ENCODE data around the gene ZBTB6. TPM values are rescaled to one million over a fixed set of nuclear protein-coding genes. Genes with fewer than 3 reads are reported as not detected.
A peak's percentile ranks its signal among the peaks of the same experiment; 100 is the strongest.

The ZBTB6 gene
- total and polyA plus RNA-seq, 2 of the 13 experiments (the other 11 are each of a cell fraction or from before 2014, with no cell fraction given): 3.7 to 7.1 TPM

DNA sequence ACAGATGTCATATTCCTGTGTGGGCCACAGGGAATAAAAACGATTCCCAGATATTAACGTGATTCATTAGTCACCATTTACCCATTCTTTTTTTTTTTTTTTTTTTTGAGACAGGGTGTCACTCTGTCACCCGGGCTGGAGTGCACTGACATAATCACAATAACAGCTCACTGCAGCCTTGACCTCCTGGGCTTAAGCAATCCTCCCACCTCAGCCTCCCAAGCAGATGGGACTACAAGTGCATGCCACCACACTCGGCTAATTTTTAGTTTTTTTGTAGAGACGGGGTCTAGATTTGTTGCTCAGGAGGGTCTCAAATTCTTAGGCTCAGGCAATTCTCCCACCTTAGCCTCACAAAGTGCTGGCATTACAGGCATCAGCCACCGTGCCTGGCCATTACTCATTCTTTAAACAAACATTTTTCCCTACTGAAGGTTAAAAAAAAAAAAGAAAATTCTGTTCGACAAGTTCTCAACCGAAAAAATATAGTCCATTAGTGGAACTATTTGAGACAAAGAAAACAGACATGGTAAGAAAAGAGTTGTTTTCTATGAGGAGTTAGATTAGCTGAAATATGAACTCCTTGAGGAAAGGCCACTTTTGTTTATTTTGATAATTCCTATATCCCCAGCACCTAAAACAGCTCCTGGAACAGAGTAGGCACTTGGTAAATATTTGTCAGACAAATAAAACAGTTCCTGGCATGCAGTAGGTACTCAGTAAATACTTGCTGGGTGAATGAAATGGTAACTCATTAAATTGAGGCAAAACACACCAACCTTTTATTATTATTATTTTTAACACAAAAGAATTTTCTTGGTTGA is 52.6 kb downstream of the ZBTB6 start:
- no peak overlapping the region for H2AFZ ChIP-seq (ENCODE audit: low read length)
- POLR2A ChIA-PET: no interaction called here
- H3K27ac ChIP-seq (ENCODE audit: extremely low read length, insufficient read depth, low read length): no peak overlapping the region
- no TSS peak for BruUV-seq (replicated peaks)
- no peaks in the 10 kb centered on the region for H3K9me3 ChIP-seq (ENCODE audit: low read length)
- ATAC-seq (peak; percentile 29; the same call in 1 of the 3 replicates), DNase-seq (ENCODE audit: low spot score) (peak; percentile 15), FAIRE-seq (no peak)
- H4K20me1 ChIP-seq (ENCODE audit: insufficient read depth, low read length): 0 out of 2 replicates have a peak, but pooled peaks cover 4% of the 10 kb centered on the region
- no peaks in the 10 kb centered on the region for H3K27me3 ChIP-seq (ENCODE audit: control insufficient read depth in 1 of 2, insufficient read depth in 2 of 2, low read length in 2 of 2)
- H3K9ac ChIP-seq (ENCODE audit: insufficient read depth, low read depth, low read length): no peak overlapping the region
- in situ Hi-C loops (cut with HindIII; ENCODE audit: extremely low pct_ligation_motif_present, low pct_unique_long_range_greater_than_20kb): no loop called here
- CTCF ChIA-PET (ENCODE audit: low intra/inter-chr PET ratio, low total read pairs): no interaction called here
- WGBS (ENCODE audit: low lambda C conversion rate): 75% methylated on average over 8 of the region's 8 CpGs
- H3K4me1 ChIP-seq (ENCODE audit: insufficient read depth, low read length): peaks cover 15% of the 10 kb centered on the region
- H3K4me2 ChIP-seq (ENCODE audit: low read depth, low read length): no peak overlapping the region
- H3K36me3 ChIP-seq (replicated peaks in 1 of 2; ENCODE audit: control insufficient read depth in 1 of 2, insufficient read depth in 2 of 2, low read length in 2 of 2): peaks cover 16 to 42% of the 10 kb centered on the region in 2 experiments
- H3K4me3 ChIP-seq (replicated peaks in 1 of 3; ENCODE audit: insufficient read depth in 1 of 3, low read depth in 2 of 3, low read length in 3 of 3): no peak overlapping the region
- H3K79me2 ChIP-seq (ENCODE audit: insufficient read depth, low read length): no peaks in the 10 kb centered on the region
- intact Hi-C loops (cut with micrococcal nuclease; ENCODE audit: unreplicated experiment): no loop called here
- TF ChIP-seq ZKSCAN1 (IDR thresholded peaks at IDR 0.05; ENCODE audit: low read length) (peak; percentile 94), ZNF530 (CRISPR knock-in tag; IDR thresholded peaks at IDR 0.05; ENCODE audit: low read depth) (no peak), FOSL2 (CRISPR knock-in tag; IDR thresholded peaks at IDR 0.05) (peak; percentile 48; the same call in 1 of the 2 replicates), ARID3A (IDR thresholded peaks at IDR 0.05; ENCODE audit: low read depth, low read length) (no peak), GATAD2A (CRISPR knock-in tag; IDR thresholded peaks at IDR 0.05) (0 out of 2 replicates have a peak, but pooled peaks have one; percentile 31), ZNF460 (CRISPR knock-in tag; IDR thresholded peaks at IDR 0.05; ENCODE audit: borderline replicate concordance) (peak; percentile 63), FOXA3 (CRISPR knock-in tag; IDR thresholded peaks at IDR 0.05) (peak; percentile 44; the same call in 1 of the 2 replicates), FOXP1 (IDR thresholded peaks at IDR 0.05) (no peak), FOXP1 (CRISPR knock-in tag; IDR thresholded peaks at IDR 0.05) (0 out of 2 replicates have a peak, but pooled peaks have one; percentile 29)
- TF ChIP-seq, protein P1, sequence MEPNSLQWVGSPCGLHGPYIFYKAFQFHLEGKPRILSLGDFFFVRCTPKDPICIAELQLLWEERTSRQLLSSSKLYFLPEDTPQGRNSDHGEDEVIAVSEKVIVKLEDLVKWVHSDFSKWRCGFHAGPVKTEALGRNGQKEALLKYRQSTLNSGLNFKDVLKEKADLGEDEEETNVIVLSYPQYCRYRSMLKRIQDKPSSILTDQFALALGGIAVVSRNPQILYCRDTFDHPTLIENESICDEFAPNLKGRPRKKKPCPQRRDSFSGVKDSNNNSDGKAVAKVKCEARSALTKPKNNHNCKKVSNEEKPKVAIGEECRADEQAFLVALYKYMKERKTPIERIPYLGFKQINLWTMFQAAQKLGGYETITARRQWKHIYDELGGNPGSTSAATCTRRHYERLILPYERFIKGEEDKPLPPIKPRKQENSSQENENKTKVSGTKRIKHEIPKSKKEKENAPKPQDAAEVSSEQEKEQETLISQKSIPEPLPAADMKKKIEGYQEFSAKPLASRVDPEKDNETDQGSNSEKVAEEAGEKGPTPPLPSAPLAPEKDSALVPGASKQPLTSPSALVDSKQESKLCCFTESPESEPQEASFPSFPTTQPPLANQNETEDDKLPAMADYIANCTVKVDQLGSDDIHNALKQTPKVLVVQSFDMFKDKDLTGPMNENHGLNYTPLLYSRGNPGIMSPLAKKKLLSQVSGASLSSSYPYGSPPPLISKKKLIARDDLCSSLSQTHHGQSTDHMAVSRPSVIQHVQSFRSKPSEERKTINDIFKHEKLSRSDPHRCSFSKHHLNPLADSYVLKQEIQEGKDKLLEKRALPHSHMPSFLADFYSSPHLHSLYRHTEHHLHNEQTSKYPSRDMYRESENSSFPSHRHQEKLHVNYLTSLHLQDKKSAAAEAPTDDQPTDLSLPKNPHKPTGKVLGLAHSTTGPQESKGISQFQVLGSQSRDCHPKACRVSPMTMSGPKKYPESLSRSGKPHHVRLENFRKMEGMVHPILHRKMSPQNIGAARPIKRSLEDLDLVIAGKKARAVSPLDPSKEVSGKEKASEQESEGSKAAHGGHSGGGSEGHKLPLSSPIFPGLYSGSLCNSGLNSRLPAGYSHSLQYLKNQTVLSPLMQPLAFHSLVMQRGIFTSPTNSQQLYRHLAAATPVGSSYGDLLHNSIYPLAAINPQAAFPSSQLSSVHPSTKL (CRISPR knock-in tag; IDR thresholded peaks at IDR 0.05): 0 out of 2 replicates have a peak, but pooled peaks have one; percentile 23
- TF ChIP-seq, protein P2, sequence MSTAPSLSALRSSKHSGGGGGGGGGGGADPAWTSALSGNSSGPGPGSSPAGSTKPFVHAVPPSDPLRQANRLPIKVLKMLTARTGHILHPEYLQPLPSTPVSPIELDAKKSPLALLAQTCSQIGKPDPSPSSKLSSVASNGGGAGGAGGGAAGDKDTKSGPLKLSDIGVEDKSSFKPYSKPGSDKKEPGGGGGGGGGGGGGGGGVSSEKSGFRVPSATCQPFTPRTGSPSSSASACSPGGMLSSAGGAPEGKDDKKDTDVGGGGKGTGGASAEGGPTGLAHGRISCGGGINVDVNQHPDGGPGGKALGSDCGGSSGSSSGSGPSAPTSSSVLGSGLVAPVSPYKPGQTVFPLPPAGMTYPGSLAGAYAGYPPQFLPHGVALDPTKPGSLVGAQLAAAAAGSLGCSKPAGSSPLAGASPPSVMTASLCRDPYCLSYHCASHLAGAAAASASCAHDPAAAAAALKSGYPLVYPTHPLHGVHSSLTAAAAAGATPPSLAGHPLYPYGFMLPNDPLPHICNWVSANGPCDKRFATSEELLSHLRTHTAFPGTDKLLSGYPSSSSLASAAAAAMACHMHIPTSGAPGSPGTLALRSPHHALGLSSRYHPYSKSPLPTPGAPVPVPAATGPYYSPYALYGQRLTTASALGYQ (CRISPR knock-in tag; IDR thresholded peaks at IDR 0.05): no peak
- TF ChIP-seq, protein P3, sequence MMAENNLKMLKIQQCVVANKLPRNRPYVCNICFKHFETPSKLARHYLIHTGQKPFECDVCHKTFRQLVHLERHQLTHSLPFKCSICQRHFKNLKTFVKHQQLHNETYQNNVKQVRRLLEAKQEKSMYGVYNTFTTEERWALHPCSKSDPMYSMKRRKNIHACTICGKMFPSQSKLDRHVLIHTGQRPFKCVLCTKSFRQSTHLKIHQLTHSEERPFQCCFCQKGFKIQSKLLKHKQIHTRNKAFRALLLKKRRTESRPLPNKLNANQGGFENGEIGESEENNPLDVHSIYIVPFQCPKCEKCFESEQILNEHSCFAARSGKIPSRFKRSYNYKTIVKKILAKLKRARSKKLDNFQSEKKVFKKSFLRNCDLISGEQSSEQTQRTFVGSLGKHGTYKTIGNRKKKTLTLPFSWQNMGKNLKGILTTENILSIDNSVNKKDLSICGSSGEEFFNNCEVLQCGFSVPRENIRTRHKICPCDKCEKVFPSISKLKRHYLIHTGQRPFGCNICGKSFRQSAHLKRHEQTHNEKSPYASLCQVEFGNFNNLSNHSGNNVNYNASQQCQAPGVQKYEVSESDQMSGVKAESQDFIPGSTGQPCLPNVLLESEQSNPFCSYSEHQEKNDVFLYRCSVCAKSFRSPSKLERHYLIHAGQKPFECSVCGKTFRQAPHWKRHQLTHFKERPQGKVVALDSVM (CRISPR knock-in tag; IDR thresholded peaks at IDR 0.05): peak; percentile 43; the same call in 1 of the 2 replicates

Data from HepG2 (cell line).